PC-9 (cell line): ENCODE data around the gene PHLPP2. TPM values are rescaled to one million over a fixed set of nuclear protein-coding genes. Genes with fewer than 3 reads are reported as not detected.

Source experiments
- BruUV-seq: library from RNA; stranded (reverse); fragments of 400-500 nt; replicated peaks from 2 replicates; lab custom pipeline; 2021; lab: Mats Ljungman, UMichigan
- CTCF ChIA-PET: fragments of 300-600 bp; sonication (Branson Sonifier 250); formaldehyde crosslinking; loops from one replicate; lab custom pipeline; 2022; ENCODE audit warnings: antibody characterized with exemption; lab: Charles Lee
- POLR2A ChIA-PET: fragments of 300-600 bp; sonication (Branson Sonifier 250); formaldehyde crosslinking; loops from one replicate; lab custom pipeline; 2022; ENCODE audit warnings: antibody characterized with exemption; ENCODE audit not compliant: unreplicated experiment; lab: Charles Lee
- DNase-seq, 2 experiments: peaks; one replicate each; pipeline versions ENCODE4 v3.0.0 to v3.0.0-alpha.2; 2015 to 2022; ENCODE audit warnings: mixed read lengths in 1 of 2
- H2AFZ ChIP-seq: fragments of 200-600 bp; sonication (generic); 2 replicates; pipeline ENCODE4 v1.8.1; 2017; ENCODE audit warnings: antibody characterized with exemption
- H3F3A ChIP-seq: fragments of 200-600 bp; sonication (generic); 2 replicates; pipeline ENCODE4 v1.8.1; 2017; ENCODE audit warnings: antibody characterized with exemption, mild to moderate bottlenecking, low read depth; ENCODE audit not compliant: insufficient read depth
- H3K27ac ChIP-seq: fragments of 200-600 bp; sonication (generic); 2 replicates; pipeline ENCODE4 v1.6.1; 2016; ENCODE audit warnings: mixed run types
- H3K27me3 ChIP-seq: fragments of 200-600 bp; sonication (generic); 2 replicates; pipeline ENCODE4 v1.6.1; 2016; ENCODE audit warnings: low read depth, mixed run types; ENCODE audit not compliant: insufficient read depth
- H3K36me3 ChIP-seq: fragments of 200-600 bp; sonication (generic); 2 replicates; pipeline ENCODE4 v1.6.1; 2016; ENCODE audit warnings: low read depth, mixed run types
- H3K4me1 ChIP-seq: fragments of 200-600 bp; sonication (generic); replicated peaks from 2 replicates; pipeline ENCODE4 v1.6.1; 2016; ENCODE audit warnings: mixed run types; ENCODE audit not compliant: insufficient read depth
- H3K4me2 ChIP-seq: fragments of 200-600 bp; sonication (generic); 2 replicates; pipeline ENCODE4 v1.6.1; 2017; ENCODE audit warnings: mixed run types
- H3K4me3 ChIP-seq: fragments of 200-600 bp; sonication (generic); 2 replicates; pipeline ENCODE4 v1.6.1; 2016; ENCODE audit warnings: mixed run types
- H3K79me2 ChIP-seq: fragments of 200-600 bp; sonication (generic); 2 replicates; pipeline ENCODE4 v1.6.1; 2017; ENCODE audit warnings: low read depth, mixed run types
- H3K9me2 ChIP-seq: fragments of 200-600 bp; sonication (generic); 2 replicates; pipeline ENCODE4 v1.8.1; 2017; ENCODE audit warnings: mild to moderate bottlenecking; ENCODE audit not compliant: insufficient read depth
- H3K9me3 ChIP-seq: fragments of 200-600 bp; sonication (generic); 2 replicates; pipeline ENCODE4 v1.8.1; 2016; ENCODE audit warnings: low read depth; ENCODE audit not compliant: insufficient read depth
- H4K20me1 ChIP-seq: fragments of 200-600 bp; sonication (generic); 2 replicates; pipeline ENCODE4 v1.8.1; 2017; ENCODE audit not compliant: insufficient read depth
- CTCF ChIP-seq: fragments of 200-600 bp; sonication (generic); conservative IDR thresholded peaks from 2 replicates; pipeline ENCODE4 v1.6.1; 2017; ENCODE audit warnings: mixed run types, antibody characterized with exemption, mild to moderate bottlenecking, moderate library complexity
- EZH2 ChIP-seq: fragments of 200-600 bp; sonication (generic); IDR thresholded peaks from 2 replicates; pipeline ENCODE4 v1.8.0; 2017; ENCODE audit warnings: antibody characterized with exemption, low read depth
- intact Hi-C: fragments of 100-400 bp; cut with micrococcal nuclease; formaldehyde crosslinking; loops from one replicate; pipeline ENCODE4 v1.10.0; 2022; ENCODE audit not compliant: unreplicated experiment
- total RNA-seq: library from RNA; stranded (reverse); gene quantifications from 2 replicates; pipeline ENCODE4 v1.2.3, GENCODE V29; 2021

Gene PHLPP2
- total RNA-seq, 1 experiment from 2014 or later = 5.5 TPM

- Histone ChIP-seq H2AFZ (peak within 1 kb of the TSS; percentile 99), H3K79me2 (peaks cover 25% of the 10 kb centered on the region), H3K4me3 (peak within 1 kb of the TSS; percentile 99), H3K27me3 (no peaks in the 10 kb centered on the region), H3K9me3 (no peaks in the 10 kb centered on the region), H3K4me1 (peaks cover 28% of the 10 kb centered on the region), H3K27ac (peak within 1 kb of the TSS; percentile 53), H3K36me3 (0 out of 2 replicates have a peak, but pooled peaks cover 6% of the 10 kb centered on the region), H3K4me2 (peak within 1 kb of the TSS; percentile 88), H3K9me2 (no peaks in the 10 kb centered on the region; the same call in 1 of the 2 replicates), H3F3A (peaks cover 35% of the 10 kb centered on the region), H4K20me1 (no peaks in the 10 kb centered on the region)
- CTCF ChIA-PET = interaction anchor here (0.6 to 0.7 kb wide), 2 partner anchors 238 to 518 kb away, joined by 12 to 18 read pairs; no protein-coding TSS in a partner anchor
- DNase-seq = peak; percentile 77 to 96
- intact Hi-C loops = loop anchor here (5.0 kb wide), 1 partner anchor 96 kb away; the partner anchor contains the start of gene PHLPP2
- TSS peak; percentile 77 for BruUV-seq
- no peak for TF ChIP-seq EZH2
- no peak for TF ChIP-seq CTCF
- POLR2A ChIA-PET = interaction anchor here (0.5 to 0.7 kb wide), 2 partner anchors 77 to 967 kb away, joined by 4 to 21 read pairs; no protein-coding TSS in a partner anchor
These were observed 98.3 kb downstream of the PHLPP2 start, which contains the start of gene MARVELD3 for GRCh38 chr16:71626018-71626857. TSS of gene MARVELD3 (plus strand) at chr16:71626184. CDS start at chr16:71626230, 46 bp downstream.

GRCh38 chr16:71625113-71625850, 99.2 kb downstream of the PHLPP2 start:
- Histone ChIP-seq H3K27me3 (no peaks in the 10 kb centered on the region), H3K9me2 (no peaks in the 10 kb centered on the region; the same call in 1 of the 2 replicates), H3K36me3 (0 out of 2 replicates have a peak, but pooled peaks cover 6% of the 10 kb centered on the region), H3K9me3 (no peaks in the 10 kb centered on the region), H4K20me1 (no peaks in the 10 kb centered on the region), H3K79me2 (peaks cover 25% of the 10 kb centered on the region), H2AFZ (peak overlapping the region; percentile 99; the same call in 1 of the 2 replicates), H3F3A (peaks cover 25% of the 10 kb centered on the region), H3K4me2 (peak overlapping the region; percentile 88), H3K27ac (no peak overlapping the region), H3K4me1 (peaks cover 19% of the 10 kb centered on the region; the same call in 1 of the 2 replicates), H3K4me3 (peak overlapping the region; percentile 99; the same call in 1 of the 2 replicates)
- TF ChIP-seq EZH2 (no peak), CTCF (no peak)
- TSS peak; percentile 21 for BruUV-seq
- CTCF ChIA-PET = interaction anchor here (0.7 kb wide), 1 partner anchor 519 kb away, joined by 18 read pairs; no protein-coding TSS in a partner anchor
- POLR2A ChIA-PET = interaction anchor here (0.7 kb wide), 1 partner anchor 966 kb away, joined by 21 read pairs; no protein-coding TSS in a partner anchor
- DNase-seq = no peak
- intact Hi-C loops = loop anchor here (5.0 kb wide), 1 partner anchor 97 kb away; the partner anchor contains the start of gene PHLPP2

- H3K36me3 ChIP-seq = no peaks in the 10 kb centered on the region
- peaks cover 9% of the 10 kb centered on the region; the same call in 1 of the 2 replicates for H3F3A ChIP-seq
- H2AFZ ChIP-seq = no peak overlapping the region
- 0 out of 2 replicates have a peak, but pooled peaks cover 8% of the 10 kb centered on the region for H3K4me1 ChIP-seq
- H3K4me3 ChIP-seq = no peak overlapping the region
- H3K79me2 ChIP-seq = peaks cover 20% of the 10 kb centered on the region
- H3K4me2 ChIP-seq = no peak overlapping the region
- no peak for DNase-seq
- CTCF ChIA-PET = no interaction called here
- no peak for TF ChIP-seq CTCF
- TF ChIP-seq EZH2 = no peak
- no TSS peak for BruUV-seq
- intact Hi-C loops = no loop called here
- H4K20me1 ChIP-seq = no peaks in the 10 kb centered on the region
- H3K9me3 ChIP-seq = no peaks in the 10 kb centered on the region
- no peak overlapping the region for H3K27ac ChIP-seq
- POLR2A ChIA-PET = no interaction called here
- no peaks in the 10 kb centered on the region for H3K27me3 ChIP-seq
- H3K9me2 ChIP-seq = no peaks in the 10 kb centered on the region; the same call in 1 of the 2 replicates
These were observed 100.9 kb downstream of the PHLPP2 start for GRCh38 chr16:71623597-71623996.
